IPS-11a (cell line): ENCODE data around the gene GMPPA.
A peak's percentile ranks its signal among the peaks of the same experiment; 100 is the strongest.

ENCODE experiments used
- H3K4me3 ChIP-seq: one replicate; pipeline ENCODE4 v1.5.1; 2013; ENCODE audit warnings: low read depth, low read length, control low read depth

Gene GMPPA

GRCh38 chr2:219501849-219502248 lies 3.2 kb downstream of the GMPPA start:
- no peak overlapping the region for H3K4me3 ChIP-seq

- no peak overlapping the region for H3K4me3 ChIP-seq
Observed at GRCh38 chr2:219502618-219503017, 3.9 kb downstream of the GMPPA start.

- no peak overlapping the region for H3K4me3 ChIP-seq
Observed at GRCh38 chr2:219505585-219505984, 6.9 kb downstream of the GMPPA start.

GRCh38 chr2:219506153-219506801 lies 7.6 kb downstream of the GMPPA start:
- no peak overlapping the region for H3K4me3 ChIP-seq

GRCh38 chr2:219506802-219507526 lies 8.3 kb downstream of the GMPPA start:
- H3K4me3 ChIP-seq: no peak overlapping the region

GRCh38 chr2:219507581-219508443 lies 9.1 kb downstream of the GMPPA start:
- no peak overlapping the region for H3K4me3 ChIP-seq

- no peak overlapping the region for H3K4me3 ChIP-seq
Observed at GRCh38 chr2:219508444-219508734, 9.7 kb downstream of the GMPPA start.

GRCh38 chr2:219508971-219509779 lies 10.5 kb downstream of the GMPPA start:
- H3K4me3 ChIP-seq: peak overlapping the region; percentile 30

GRCh38 chr2:219509780-219510511 lies 11.3 kb downstream of the GMPPA start:
- H3K4me3 ChIP-seq: peak overlapping the region; percentile 30

GRCh38 chr2:219510512-219511135 lies 11.9 kb downstream of the GMPPA start:
- H3K4me3 ChIP-seq: no peak overlapping the region

GRCh38 chr2:219511547-219512325 lies 13.0 kb downstream of the GMPPA start:
- H3K4me3 ChIP-seq: no peak overlapping the region

- no peak overlapping the region for H3K4me3 ChIP-seq
Observed at GRCh38 chr2:219512524-219513216, 14.0 kb downstream of the GMPPA start.

- no peak overlapping the region for H3K4me3 ChIP-seq
Observed at GRCh38 chr2:219513787-219514186, 15.1 kb downstream of the GMPPA start.

- no peak within 1 kb of the TSS for H3K4me3 ChIP-seq
Observed at GRCh38 chr2:219514196-219514761, 15.6 kb downstream of the GMPPA start, which contains the start of gene ASIC4. Gene ASIC4 (plus strand): TSS chr2:219514482. CDS start chr2:219514725, 243 bp downstream.

GRCh38 chr2:219514836-219515235 lies 16.1 kb downstream of the GMPPA start:
- H3K4me3 ChIP-seq: no peak overlapping the region

GRCh38 chr2:219515874-219516629 lies 17.4 kb downstream of the GMPPA start:
- H3K4me3 ChIP-seq: no peak overlapping the region

- H3K4me3 ChIP-seq: no peak overlapping the region
Observed at GRCh38 chr2:219516888-219517287, 18.2 kb downstream of the GMPPA start.
